Mesenteric fat pad (tissue), 1 donor: ENCODE results near the gene S100P. TPM values are rescaled to one million over a fixed set of nuclear protein-coding genes. Genes with fewer than 3 reads are reported as not detected.

Source experiments
- DNase-seq: peaks from one replicate; pipeline ENCODE4 v3.0.0-alpha.2; 2020; ENCODE audit warnings: low spot score
- total RNA-seq: library from RNA; stranded (reverse); fragmentation: NEBNext Ultra II Directional; extraction: Animal tissue kit (Norgen Biotek cat#: 25700); gene quantifications from one replicate; pipeline ENCODE4 v1.2.1, GENCODE V29; 2021
- donor health status: DM: yes; HTN: yes; CAD: no.

S100P gene
- total RNA-seq, 1 donor from 2014 or later = 16.1 TPM

DNA sequence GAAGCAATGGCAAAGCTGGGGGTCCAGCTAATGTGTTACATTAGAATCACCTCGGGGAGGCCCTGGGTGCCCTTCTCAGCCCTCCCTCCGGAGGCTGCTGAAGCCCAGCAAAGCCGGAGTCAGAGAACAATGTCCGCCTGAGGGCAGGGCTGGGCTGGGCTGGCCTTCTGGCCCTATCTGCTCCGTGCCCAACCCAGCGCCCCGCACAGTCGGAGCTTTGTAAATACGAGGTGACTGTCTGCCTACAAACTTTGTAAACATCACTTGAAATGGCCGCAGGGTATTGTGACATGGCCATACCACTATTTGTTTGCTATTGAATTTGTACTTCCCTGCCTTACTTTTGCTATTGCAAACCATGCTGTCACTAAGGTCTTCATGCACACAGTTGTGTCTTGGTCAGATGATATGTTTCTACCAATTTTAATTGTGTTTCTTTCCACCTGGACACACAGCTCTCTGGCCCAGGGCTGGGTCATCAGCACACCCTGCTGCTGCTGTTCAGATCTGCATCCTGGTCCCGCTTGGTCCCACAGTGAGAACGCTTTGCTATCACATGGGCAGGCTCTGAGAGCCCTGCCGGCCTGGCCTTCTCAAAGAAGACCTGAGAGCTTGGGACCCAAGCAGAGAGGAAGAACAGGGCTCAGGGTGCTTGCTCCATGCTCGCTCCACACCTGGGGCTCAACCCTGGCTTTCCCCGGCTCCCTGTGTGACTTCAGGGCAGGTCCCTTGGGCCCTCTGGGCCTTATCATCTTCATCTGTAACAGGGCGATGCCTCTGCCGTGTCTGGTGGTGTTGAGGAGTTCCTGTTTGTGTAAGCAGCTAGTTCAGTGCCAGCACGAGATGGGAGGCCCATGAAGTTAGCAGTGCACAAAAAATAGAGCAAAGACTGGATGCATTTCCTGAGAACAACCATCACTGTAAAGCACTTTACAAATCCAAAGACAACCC lies 2.3 kb downstream of the S100P start:
- DNase-seq = no peak

DNA sequence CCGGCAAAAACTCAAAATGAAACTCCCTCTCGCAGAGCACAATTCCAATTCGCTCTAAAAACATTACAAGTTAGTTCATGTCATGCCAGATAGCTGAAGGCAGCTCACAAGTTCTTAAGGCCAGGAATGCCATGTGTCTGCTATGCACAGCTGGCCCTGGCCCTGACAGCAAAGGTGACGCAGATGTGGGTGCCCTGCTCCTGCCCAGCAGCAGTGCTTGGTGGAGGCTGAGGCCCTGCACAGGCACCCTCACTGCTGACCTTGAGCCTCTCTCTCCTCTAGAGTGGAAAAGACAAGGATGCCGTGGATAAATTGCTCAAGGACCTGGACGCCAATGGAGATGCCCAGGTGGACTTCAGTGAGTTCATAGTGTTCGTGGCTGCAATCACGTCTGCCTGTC lies 2.9 kb downstream of the S100P start:
- DNase-seq = no peak

DNA sequence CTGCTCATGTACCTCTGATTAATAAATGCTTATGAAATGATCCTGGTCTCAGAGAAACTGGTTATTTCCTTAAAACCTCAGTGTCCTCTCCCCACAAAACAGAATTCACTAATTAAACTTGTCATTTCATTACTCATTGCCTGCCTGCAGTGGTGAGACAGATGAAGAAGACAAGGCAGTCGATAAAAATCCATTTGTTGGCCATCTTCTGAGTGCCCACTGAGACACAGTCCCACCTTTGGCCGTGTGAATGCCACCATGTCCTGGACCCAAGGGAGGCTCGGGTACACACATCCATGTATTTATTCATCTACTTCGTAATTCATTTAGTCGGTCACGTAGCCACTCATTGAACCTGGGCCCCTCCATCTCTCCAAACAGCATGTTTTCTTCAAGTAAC lies 3.5 kb downstream of the S100P start:
- no peak for DNase-seq

DNA sequence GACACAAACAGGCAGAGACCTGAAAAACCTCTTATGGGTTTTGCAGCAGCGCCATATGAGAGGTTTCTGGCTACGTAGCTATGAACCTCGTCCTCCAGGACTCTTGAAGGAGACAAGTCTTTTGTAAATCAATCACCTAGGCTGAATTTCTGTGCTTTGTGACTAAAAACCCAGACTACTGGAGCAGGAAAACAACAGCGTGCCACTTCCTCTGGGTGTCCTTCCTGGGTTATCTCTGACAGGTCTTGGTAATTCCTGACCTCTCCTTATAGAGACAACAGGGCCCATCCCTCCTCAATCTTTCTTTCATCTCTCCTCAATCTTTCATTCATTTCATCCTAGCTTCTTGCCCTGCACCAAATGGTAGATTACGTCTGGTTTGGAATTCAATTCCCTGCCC lies 5.7 kb downstream of the S100P start:
- DNase-seq = no peak

DNA sequence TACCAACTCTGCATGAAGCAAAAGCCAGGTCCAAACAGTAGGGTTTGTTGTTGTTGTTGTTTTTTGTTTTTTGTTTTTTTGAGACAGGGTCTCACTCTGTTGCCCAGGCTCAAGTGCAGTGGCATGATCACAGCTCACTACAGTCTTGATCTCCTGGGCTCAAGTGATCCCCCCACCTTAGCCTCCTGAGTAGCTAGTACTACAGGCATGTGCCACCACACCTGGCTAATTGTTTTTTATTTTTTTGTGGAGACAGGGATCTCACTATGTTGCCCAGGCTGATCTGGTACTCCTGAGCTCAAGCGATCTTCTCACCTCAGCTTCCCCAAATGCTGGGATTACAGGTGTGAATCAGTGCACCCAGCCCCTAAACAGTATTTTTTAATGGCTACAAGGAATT lies 6.2 kb downstream of the S100P start:
- no peak for DNase-seq

DNA sequence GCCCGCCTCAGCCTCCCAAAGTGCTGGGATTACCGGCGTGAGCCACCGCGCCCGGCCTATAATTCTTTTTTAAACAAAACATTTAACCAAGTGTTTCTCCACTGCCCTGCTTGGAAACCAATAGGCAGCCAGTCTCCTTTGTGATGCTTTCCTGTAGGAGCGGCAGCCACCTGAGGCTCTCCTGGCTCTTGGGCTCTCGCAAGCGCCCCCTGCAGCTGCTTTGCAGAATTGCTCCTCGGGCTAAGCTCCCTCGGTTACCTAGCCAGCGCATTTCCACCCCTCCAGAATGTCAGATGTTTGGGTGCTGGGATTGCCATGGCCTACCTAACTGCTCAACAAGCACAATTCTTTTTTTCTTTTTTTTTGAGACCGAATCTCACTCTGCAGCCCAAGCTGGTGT lies 7.7 kb downstream of the S100P start:
- no peak for DNase-seq

DNA sequence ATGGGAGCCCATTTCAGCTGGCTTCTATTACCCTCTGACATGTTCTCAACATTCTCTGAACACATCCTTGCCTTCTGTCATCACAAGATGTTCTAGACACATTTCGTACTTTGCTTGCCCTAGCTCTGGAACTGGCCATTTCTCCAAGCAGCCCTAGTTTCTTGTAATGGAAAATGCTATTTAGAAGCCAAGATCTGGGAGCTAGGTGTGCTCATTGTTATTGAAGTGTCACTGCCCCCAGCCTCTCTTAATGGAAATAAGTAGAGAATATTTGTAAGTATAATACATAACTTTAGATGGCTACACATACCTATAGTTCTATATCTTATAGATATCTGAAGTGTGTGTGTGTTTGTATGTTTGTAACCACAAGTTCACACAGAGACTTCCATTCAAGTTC lies 9.1 kb downstream of the S100P start:
- DNase-seq = no peak

DNA sequence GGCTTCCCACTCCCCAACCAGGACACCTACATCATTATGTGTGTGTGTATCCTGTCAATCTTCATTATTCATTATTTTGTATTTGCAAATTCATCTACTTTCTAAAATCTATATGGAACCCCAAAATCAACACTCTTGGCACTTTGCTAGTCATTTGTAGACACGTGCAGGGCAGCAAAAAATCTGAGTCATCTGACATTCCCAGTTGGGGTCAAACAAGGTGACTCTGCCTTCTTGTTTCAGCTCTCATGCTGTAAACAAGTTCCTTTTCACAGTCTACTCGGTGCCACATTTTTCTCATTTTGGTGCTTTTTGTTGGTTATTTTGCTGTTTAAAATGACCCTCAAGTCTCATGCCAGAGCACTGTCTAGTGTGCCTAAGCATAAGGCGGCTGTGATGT lies 10.1 kb downstream of the S100P start:
- DNase-seq = no peak

DNA sequence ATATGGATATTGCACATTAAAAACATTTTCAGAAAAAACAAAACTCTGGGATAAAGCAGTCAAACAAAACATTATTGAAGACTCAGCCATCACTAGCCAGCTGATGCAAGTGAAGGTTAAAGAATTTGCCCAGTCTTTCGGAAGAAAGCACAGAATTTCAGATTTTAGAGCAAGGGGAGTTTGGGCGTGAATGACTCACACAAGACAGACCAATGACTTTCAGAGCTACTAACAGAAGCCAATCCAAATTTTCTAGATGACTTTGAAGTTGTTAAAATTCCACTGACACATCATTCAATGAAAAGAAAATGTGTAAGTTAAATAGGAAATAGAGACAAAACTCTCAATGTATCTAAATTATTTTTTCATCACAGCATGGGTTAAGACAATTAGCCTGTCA lies 12.0 kb downstream of the S100P start:
- DNase-seq = no peak

DNA sequence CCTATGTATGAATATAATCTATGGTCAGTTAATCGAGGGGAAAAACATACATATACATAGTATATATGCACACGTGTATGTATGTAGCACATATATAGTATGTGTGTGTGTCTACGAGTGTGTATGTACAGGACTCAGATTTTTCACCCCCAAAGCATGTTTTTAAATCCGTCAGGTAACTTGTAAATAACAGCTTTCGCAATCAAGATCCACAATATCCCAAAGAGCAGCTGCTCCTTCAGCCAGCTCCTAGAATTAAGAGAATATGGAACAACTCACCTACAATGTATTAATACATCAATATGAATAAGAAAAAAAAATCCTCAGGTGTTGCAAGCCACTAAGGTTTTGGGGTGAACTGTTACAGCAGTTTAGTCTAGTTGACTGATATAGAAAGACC lies 12.5 kb downstream of the S100P start:
- DNase-seq = no peak

DNA sequence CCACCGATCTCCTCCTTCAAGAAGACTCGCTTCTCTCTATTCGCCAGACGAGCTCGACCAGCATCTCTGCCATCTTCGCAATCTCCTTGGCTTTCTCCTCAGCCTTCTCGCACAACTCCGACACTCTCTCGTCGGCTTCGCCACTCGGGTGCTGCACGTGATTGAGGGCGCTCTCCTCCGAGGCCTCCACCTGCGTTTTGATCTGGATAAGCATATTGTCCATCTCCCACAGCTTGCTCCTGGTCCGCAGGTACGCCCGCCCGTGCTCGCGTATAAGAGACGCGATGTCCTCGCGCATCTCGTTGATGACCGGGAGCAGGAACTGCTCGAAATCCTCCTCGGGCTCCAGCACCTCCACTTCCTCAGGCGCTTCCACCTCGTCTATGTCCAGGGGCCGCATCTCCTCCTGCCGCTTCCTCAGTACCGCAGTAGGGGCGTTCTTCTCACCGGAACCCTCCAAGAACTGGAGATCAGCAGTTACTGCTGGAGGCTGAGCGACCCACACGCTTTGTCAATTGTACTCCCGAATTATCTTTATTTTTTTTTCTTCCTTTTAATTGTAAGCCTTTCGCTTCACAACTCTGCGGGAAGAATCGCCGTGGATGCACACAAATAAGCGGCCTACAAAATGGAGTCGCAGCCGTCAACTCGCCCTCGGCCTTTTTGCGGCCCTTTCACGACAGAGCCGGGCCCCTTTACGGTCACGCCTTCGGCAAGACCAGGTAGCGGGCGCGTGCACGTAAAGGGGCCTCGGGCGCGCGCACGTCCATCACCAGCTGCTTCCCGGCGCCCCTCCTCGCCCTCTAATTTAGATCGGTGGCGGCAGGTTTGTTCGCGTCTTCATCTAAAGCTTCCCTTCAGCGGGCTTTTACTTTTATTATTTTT lies 15.8 kb downstream of the S100P start, which contains the start of gene MRFAP1L1:
TSS of gene MRFAP1L1 (minus strand) at position 636 of the 885 bp plus-strand sequence. CDS start at position 400, 236 bp downstream.
- DNase-seq = peak; percentile 97

DNA sequence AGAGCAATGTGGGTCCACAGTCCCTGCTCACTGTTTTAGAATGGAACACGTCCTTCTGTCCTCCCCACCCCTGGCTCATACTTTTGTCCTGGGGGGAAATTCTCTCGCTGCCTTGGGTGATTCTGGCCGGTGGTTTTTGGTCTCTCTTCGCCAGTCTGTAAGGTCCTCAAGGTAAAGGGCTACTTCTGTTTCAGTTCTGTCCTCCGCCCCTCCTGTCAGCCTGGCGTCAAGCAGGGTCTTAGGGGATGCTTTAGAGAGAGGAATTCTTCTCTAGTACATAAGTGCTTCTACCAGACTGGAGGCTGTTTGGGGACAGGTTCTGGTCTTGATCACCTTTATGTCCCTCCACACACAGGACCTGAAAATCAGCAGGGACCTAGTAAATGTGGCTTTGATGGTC lies 16.6 kb downstream of the S100P start:
- DNase-seq = no peak

DNA sequence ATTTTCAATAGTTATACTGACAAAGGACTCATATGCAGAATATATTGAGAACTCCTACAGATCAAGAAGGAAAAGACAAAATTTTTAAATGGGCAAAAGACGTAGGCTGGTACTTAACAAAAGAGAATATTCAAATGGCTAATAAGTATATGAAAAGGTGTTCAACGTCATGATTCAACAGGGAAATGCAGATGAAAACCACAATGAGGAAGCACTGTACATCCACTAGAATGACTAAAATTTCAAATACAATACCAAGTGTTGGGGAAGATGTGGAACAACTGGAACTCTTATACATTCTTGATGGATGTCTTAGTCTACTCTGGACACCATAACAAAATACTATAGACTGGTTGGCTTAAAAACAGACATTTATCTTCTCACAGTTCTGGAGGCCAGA lies 17.3 kb downstream of the S100P start:
- DNase-seq = no peak

DNA sequence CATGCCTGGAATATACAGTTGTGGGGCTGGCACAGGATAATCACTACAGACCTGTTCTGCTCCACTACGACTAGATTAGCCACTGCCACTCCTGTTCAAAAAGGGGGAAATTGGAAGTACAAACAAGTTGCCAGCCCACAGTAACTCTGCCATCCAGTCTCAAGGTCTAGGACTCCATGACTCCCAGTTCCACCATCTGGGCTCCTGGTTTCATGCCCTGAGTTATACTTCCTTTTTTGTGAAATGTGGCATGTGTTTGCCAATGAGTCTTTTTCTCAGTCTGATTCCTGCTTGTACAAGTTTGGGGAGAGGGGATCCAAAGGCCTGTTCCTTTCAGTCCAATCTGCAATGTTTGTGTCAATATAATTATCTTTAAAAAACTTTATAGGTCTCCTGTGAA lies 21.3 kb downstream of the S100P start:
- DNase-seq = no peak

DNA sequence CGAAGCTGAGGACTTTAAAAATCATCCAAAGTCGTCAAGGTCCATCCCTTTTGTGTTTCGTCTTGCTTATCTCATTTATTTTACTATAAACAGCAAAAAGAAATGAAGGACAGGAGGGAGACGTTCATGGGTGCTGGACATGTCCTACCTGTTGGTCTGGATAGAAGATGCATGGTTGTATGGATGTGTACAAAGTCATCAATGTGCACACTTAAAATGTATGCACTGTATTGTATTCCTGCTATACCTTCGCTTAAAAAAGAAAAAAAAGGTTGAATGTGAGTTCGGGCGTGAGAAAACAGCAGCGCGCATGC lies 22.0 kb downstream of the S100P start:
- no peak for DNase-seq

DNA sequence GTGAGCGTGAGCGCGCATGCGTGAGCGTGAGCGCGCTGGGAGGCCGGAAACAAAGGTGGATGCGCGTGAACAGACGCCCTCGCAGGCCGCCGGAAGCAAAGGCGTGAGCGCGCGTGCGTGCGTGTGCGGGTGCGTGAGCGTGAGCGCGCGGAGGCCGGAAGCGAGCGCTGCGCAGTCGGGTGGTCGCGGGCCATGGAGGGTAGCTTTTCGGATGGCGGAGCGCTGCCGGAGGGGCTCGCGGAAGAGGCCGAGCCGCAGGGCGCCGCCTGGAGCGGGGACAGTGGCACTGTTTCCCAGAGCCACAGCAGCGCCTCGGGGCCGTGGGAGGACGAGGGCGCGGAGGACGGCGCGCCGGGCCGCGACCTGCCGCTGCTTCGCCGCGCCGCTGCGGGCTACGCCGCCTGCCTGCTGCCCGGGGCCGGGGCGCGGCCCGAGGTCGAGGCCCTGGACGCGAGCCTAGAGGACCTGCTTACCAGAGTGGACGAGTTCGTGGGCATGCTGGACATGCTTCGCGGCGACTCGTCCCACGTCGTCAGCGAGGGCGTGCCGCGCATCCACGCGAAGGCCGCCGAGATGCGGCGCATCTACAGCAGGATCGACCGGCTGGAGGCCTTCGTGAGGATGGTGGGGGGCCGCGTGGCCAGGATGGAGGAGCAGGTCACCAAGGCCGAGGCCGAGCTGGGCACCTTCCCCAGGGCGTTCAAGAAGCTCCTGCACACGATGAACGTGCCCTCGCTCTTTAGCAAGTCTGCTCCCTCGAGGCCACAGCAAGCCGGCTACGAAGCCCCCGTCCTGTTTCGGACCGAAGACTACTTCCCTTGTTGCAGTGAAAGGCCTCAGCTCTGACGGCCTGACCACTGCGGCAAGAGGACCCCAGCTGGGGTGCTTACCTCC lies 22.6 kb downstream of the S100P start, which contains the start of gene BLOC1S4:
TSS of gene BLOC1S4 (plus strand) at position 157 of the 894 bp plus-strand sequence. CDS start at position 193, 36 bp downstream.
- DNase-seq = peak; percentile 92

DNA sequence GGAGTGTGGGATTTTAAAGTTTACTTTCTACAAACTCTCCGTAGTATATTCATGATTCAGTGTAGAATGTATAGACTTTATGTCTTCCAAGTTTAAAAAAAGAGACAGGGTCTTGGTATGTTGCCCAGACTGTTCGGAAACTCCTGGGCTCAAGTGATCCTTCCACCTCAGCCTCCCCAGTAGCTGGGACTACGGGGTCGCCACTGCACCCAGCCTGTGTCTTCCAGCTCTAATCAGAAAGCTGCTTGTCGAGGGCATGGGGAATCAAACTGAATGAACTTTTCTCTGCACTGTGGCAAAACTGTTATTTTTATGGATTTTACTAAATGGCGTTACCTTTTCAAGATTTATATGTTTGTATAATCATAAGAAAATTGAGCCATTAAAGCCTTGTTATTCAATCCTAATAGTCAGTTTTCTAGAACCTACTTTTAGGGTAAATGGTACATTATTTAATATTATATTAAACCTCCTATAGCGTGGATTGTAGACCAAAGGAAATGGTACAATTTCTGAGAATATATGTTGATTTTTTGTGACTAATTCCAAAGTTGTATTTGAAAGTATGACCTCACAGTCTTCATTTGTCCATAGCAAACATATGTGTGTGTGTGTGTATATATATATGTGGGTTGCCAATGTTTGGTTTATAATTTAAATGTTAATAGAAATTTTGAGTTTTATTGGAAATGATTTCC lies 23.4 kb downstream of the S100P start:
- peak; percentile 16 for DNase-seq

DNA sequence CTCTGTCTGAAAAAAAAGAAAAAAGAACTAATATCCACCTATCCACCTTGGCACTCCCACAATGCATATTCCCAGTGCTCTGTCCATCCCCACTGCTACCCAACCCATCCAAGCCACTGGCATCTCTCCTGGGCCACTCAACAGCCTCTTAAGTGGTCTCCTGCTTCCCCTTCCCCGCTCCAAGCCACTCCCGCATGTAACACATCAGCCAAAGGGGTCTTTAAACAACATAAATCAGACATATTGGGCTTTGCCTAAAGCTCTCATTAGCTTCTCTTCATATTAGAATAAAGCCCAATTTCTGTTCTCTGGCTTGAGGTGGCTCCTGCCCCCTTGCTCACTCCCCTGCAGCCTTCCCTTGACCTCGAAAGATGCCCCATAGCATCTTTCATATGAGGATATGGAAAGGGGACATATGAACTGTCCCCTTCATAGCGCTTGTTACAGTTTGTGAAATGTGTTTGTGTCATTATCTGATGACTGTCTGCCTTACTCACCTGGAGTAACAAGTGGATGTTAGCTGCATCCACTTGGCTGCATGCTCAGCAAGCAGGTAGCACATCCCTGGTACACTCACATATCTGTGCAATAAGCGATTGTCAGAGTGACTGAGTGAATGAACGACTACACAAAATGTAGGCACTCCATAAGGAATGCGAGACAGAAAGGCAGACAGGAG lies 25.4 kb downstream of the S100P start:
- DNase-seq = peak; percentile 28

DNA sequence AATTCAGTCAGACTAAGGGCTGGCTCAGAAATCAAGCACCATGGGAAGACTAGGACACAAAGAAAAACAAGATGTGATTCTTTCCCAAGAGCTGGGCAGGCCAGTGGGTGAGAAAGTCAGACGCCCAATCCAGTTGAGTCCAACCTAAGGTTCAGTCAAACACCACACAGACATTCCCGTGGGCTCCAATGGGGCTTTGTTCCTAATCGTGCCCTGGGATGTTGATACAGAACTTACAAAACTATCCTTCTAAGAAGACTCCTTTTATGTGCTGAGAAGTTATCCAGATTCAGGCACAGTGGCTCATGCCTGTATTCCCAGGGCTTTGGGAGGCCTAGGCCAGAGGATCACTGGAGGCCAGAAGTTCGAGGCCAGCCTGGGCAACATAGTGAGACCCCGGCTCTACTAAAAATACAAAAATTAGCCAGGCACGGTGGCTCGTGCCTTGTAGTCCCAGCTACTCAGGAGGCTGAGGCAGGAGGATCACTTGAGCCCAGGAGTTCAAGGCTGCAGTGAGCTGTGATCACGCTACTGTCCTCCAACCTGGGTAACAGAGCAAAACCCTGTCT lies 26.0 kb downstream of the S100P start:
- peak; percentile 28 for DNase-seq
